Measurements from ENCODE around the gene CTDP1.

Gene CTDP1

DNA sequence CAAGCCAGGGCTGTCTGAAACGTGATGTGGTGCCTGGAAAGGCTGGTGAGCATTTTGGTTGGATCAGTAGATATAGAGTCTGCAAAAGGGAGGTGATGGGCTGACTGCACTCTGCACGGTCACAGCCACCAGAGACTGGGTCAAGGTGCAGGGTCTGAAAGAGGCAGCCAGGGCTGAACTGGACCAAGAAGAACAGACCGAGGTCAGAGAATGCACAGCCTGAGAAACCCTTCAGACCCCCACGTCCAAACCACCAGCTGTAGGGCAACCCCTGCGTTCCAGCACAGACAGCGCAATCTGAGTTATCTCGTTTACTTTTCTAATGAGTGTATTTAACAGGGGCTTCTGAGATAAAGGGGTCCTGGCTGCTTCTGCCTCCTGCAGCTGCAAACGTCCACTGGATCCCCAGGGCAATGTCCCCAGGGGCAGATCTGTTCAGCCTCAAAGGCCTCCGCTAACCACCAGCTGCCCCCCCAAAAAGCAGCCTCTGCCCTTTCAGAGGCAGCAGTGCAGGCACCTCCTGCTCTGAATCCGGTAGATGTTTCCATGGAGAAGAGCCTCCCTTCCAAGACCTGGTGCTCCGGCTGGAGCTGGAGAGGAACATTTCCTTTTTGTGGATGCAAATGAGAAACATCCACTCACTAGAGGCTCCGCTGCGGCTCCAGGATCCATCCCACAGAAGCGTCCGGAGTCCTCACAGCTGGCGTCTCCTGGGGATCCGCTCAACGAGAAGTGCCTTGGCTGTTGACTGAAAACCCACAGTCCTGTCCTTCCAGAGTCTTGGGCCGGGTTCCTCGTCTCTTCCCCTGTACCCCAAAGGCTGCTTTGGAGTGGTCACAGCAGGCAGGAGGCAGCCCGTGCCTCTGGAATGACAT is 117.2 kb downstream of the CTDP1 start:
- peak; percentile 1 for DNase-seq (ENCODE audit: low spot score)

DNA sequence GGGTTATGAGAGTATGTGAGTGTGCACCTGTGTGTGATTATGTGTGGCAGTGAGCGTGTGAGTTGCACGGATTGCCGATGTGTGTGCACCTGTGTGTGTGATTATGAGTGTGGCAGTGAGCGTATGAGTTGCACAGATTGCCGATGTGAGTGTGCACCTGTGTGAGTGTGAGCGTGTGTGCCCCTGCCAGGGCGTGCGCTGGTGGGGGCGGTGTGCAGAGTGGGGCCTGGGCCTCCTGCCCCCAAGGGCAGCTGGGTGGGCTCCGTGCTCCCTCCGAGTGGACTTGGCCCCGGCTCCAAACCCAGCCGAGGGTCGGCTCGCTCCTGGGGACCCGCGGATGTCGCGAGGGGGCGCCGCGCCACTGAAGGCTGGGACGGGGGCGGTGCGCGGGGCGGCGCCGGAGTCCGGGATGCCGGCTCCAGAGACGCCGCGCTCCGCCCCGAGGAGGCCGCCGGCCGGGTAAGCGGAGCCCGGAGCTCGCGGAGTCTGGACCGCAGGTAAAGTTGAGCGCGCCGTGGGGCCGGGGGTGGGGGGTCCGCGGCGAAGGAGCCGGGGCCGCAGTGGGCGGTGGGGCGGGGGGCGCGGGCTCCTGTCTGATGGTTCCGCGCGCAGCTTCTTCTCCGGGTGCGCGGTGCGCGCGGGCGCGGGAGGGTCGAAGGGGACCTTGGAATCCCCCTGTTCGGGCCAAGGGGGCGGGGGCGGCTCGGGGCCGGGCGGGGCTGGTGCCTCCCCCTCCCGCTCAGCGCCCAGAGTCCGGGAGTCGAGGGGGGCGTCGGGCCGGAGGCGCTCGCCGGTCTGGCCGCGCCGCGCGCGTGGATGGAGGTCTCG is 118.1 kb downstream of the CTDP1 start, which contains the start of gene KCNG2:
Gene KCNG2, plus strand, starts transcription at position 421 of the 828 bp plus-strand sequence. CDS start 65,730 bp downstream, outside the sequence.
- DNase-seq (ENCODE audit: low spot score), result no peak

- DNase-seq (ENCODE audit: low spot score), result no peak
Measured at GRCh38 chr18:79798346-79798998, 118.9 kb downstream of the CTDP1 start.

GRCh38 chr18:79798999-79799370 is 119.4 kb downstream of the CTDP1 start:
- no peak for DNase-seq (ENCODE audit: low spot score)

DNA sequence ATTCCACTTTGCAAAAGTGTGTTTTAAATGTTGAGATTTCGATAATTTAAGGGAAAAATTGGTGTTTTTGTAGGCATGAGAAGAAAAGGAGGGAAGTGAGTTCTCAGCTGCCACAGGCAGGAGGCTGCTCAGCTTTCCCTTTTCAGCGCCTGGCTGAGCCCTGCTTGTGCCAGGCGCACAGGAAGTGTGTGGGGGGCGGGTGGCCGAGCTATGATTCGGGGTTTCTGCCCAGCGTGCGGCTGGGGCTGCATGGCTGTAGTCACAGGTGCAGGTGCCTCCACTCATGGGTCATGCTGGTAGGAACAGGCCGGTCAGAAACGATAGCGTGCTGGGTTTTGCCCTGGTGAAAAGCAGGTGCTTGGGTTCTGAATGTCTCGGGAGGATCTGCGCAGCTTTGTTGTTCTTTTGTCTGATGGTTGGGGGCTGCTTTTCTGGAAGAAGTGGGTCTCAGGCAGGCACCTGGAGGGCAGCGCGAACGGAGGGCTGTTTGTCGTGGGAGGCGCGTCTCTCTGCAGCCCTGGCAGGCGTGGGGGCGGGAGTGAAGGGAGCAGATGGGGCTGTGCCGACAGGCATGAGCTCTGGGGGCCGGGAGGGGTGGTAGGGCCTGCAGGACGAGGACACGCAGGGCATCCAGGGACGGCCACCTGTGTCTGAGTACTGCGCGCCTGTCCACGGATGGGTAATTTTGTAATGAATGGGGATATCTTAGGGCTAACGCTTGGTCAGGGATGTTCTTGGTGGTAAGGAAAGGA is 120.2 kb downstream of the CTDP1 start:
- DNase-seq (ENCODE audit: low spot score), result no peak

DNA sequence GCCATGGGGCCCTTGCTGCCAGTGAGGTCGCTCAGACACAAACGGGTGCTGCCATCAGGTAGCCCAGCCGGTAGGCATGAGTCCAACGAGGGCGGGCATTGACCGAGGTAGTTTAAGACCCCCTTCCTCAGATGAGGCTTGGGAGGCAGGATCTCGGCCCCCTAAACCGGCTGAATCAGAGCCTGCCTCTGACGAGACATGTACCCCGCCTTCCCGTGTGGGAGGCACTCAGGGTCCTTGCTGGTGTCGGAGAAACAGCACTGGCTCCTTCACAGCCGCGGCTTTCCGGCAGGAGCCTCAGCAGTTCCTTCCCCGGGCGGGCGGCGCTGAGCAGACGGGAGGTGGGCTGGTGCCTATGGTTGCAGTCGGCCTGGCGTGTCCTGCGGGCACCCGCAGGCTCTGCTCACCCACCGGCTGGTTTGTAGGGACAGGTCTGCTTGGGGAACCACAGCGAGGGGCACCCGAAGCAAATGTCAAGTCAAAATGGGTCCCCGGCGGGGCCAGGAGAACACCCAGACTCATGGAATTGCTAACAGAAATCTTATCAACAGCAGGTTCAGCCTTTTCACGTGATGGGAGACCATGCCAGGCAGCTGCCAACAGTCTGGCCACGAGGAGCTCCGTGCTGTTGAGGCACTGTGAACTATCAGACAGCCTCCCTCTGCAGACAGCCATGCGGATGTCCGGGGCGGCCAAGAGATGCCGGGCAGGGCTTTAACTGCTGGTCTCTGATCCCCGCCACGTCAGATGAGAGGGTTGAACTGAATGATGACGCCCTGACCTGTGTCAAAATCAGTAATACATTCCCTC is 121.0 kb downstream of the CTDP1 start:
- no peak for DNase-seq (ENCODE audit: low spot score)

- DNase-seq (ENCODE audit: low spot score), result no peak
Measured at GRCh38 chr18:79801217-79801616, 121.6 kb downstream of the CTDP1 start.

GRCh38 chr18:79801641-79802040 is 122.0 kb downstream of the CTDP1 start:
- DNase-seq (ENCODE audit: low spot score), result no peak

- no peak for DNase-seq (ENCODE audit: low spot score)
Measured at GRCh38 chr18:79802298-79802697, 122.7 kb downstream of the CTDP1 start.

DNA sequence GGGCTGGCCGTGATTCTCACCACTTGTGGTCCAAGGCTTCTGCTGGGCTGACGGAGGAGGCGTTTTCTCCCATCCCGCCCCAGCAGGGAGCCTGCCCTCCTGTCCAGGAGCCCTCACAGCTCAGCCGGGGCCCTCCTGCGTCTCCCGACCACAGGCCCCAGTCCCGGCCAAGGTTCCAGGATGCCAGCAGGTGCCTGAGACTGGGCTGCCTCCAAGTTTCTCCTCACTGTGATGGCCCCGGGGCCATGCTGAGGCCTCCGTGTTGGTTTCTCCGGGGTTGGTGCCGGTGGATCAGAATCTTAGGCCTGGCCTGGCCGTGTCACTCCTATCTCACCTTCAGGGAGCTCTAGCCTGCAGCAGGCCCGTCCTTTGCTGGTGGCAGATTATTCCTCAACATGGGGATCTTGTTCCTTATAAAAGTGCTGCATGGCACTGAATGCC is 124.0 kb downstream of the CTDP1 start:
- DNase-seq (ENCODE audit: low spot score), result no peak
